ENCODE measurements around the gene NMB.

NMB gene

GRCh38 chr15:84685304-84685703, 27.3 kb upstream of the NMB start:
- no peak overlapping the region for H3K4me3 ChIP-seq (ENCODE audit: low read depth in 1 of 5, low read length in 5 of 5)
- peaks cover 0 to 6% (median 0%) of the 10 kb centered on the region in 5 donors for H3K4me1 ChIP-seq (ENCODE audit: control insufficient read depth in 5 of 5, insufficient read depth in 5 of 5, low read length in 5 of 5)
- H3K36me3 ChIP-seq (ENCODE audit: control insufficient read depth in 5 of 5, insufficient read depth in 5 of 5, low read length in 5 of 5), result peaks cover 5 to 20% (median 14%) of the 10 kb centered on the region in 5 donors
- peak overlapping the region; percentile 30 for H3K27ac ChIP-seq (ENCODE audit: low read depth, low read length)
- H3K9me3 ChIP-seq (ENCODE audit: control insufficient read depth in 5 of 5, low read length in 5 of 5), result no peaks in the 10 kb centered on the region
- no peaks in the 10 kb centered on the region for H3K27me3 ChIP-seq (ENCODE audit: control insufficient read depth in 5 of 5, insufficient read depth in 4 of 5, low read length in 5 of 5)
- peak overlapping the region in 1 of 5 donors; percentile 30 for H3K9ac ChIP-seq (ENCODE audit: low read length in 5 of 5)

GRCh38 chr15:84684092-84684491, 26.1 kb upstream of the NMB start:
- H3K36me3 ChIP-seq (ENCODE audit: control insufficient read depth in 5 of 5, insufficient read depth in 5 of 5, low read length in 5 of 5), result peaks cover 14 to 21% (median 17%) of the 10 kb centered on the region in 5 donors
- H3K9ac ChIP-seq (ENCODE audit: low read length in 5 of 5), result no peak overlapping the region
- peaks cover 0 to 6% (median 0%) of the 10 kb centered on the region in 5 donors for H3K4me1 ChIP-seq (ENCODE audit: control insufficient read depth in 5 of 5, insufficient read depth in 5 of 5, low read length in 5 of 5)

GRCh38 chr15:84681831-84682230, 23.8 kb upstream of the NMB start:
- Histone ChIP-seq H3K27ac (ENCODE audit: low read depth, low read length) (no peak overlapping the region), H3K36me3 (ENCODE audit: control insufficient read depth in 5 of 5, insufficient read depth in 5 of 5, low read length in 5 of 5) (peaks cover 11 to 22% (median 17%) of the 10 kb centered on the region in 5 donors), H3K27me3 (ENCODE audit: control insufficient read depth in 5 of 5, insufficient read depth in 4 of 5, low read length in 5 of 5) (no peaks in the 10 kb centered on the region), H3K4me1 (ENCODE audit: control insufficient read depth in 5 of 5, insufficient read depth in 5 of 5, low read length in 5 of 5) (peaks cover 0 to 6% (median 0%) of the 10 kb centered on the region in 5 donors), H3K9ac (ENCODE audit: low read length in 5 of 5) (no peak overlapping the region), H3K4me3 (ENCODE audit: low read depth in 1 of 5, low read length in 5 of 5) (no peak overlapping the region), H3K9me3 (ENCODE audit: control insufficient read depth in 5 of 5, low read length in 5 of 5) (no peaks in the 10 kb centered on the region)

More at GRCh38 chr15:84684092-84684491, 26.1 kb upstream of the NMB start:
- Histone ChIP-seq H3K9me3 (ENCODE audit: control insufficient read depth in 5 of 5, low read length in 5 of 5) (no peaks in the 10 kb centered on the region), H3K27ac (ENCODE audit: low read depth, low read length) (no peak overlapping the region), H3K4me3 (ENCODE audit: low read depth in 1 of 5, low read length in 5 of 5) (no peak overlapping the region), H3K27me3 (ENCODE audit: control insufficient read depth in 5 of 5, insufficient read depth in 4 of 5, low read length in 5 of 5) (no peaks in the 10 kb centered on the region)

- peaks cover 22 to 48% (median 34%) of the 10 kb centered on the region in 5 donors for H3K36me3 ChIP-seq (ENCODE audit: control insufficient read depth in 5 of 5, insufficient read depth in 5 of 5, low read length in 5 of 5)
- H3K9me3 ChIP-seq (ENCODE audit: control insufficient read depth in 5 of 5, low read length in 5 of 5), result no peaks in the 10 kb centered on the region
- no peaks in the 10 kb centered on the region for H3K27me3 ChIP-seq (ENCODE audit: control insufficient read depth in 5 of 5, insufficient read depth in 4 of 5, low read length in 5 of 5)
- peak overlapping the region in 2 of 5 donors; percentile 48 to 52 for H3K9ac ChIP-seq (ENCODE audit: low read length in 5 of 5)
- peak overlapping the region; percentile 33 for H3K27ac ChIP-seq (ENCODE audit: low read depth, low read length)
- no peak overlapping the region for H3K4me3 ChIP-seq (ENCODE audit: low read depth in 1 of 5, low read length in 5 of 5)
- H3K4me1 ChIP-seq (ENCODE audit: control insufficient read depth in 5 of 5, insufficient read depth in 5 of 5, low read length in 5 of 5), result peaks cover 0 to 15% (median 10%) of the 10 kb centered on the region in 5 donors
These were observed 13.2 kb upstream of the NMB start for GRCh38 chr15:84671211-84671610.

- H3K27me3 ChIP-seq (ENCODE audit: control insufficient read depth in 5 of 5, insufficient read depth in 4 of 5, low read length in 5 of 5), result no peaks in the 10 kb centered on the region
- H3K36me3 ChIP-seq (ENCODE audit: control insufficient read depth in 5 of 5, insufficient read depth in 5 of 5, low read length in 5 of 5), result peaks cover 28 to 57% (median 41%) of the 10 kb centered on the region in 5 donors
- no peak overlapping the region for H3K4me3 ChIP-seq (ENCODE audit: low read depth in 1 of 5, low read length in 5 of 5)
- H3K27ac ChIP-seq (ENCODE audit: low read depth, low read length), result no peak overlapping the region
- peaks cover 0 to 15% (median 10%) of the 10 kb centered on the region in 5 donors for H3K4me1 ChIP-seq (ENCODE audit: control insufficient read depth in 5 of 5, insufficient read depth in 5 of 5, low read length in 5 of 5)
- H3K9me3 ChIP-seq (ENCODE audit: control insufficient read depth in 5 of 5, low read length in 5 of 5), result no peaks in the 10 kb centered on the region
- no peak overlapping the region for H3K9ac ChIP-seq (ENCODE audit: low read length in 5 of 5)
These were observed 11.7 kb upstream of the NMB start for GRCh38 chr15:84669726-84670125.

GRCh38 chr15:84668221-84668982, 10.4 kb upstream of the NMB start:
- H3K27ac ChIP-seq (ENCODE audit: low read depth, low read length), result no peak overlapping the region

GRCh38 chr15:84666373-84666772, 8.4 kb upstream of the NMB start:
- H3K4me1 ChIP-seq (ENCODE audit: control insufficient read depth in 5 of 5, insufficient read depth in 5 of 5, low read length in 5 of 5), result peaks cover 0 to 21% (median 1%) of the 10 kb centered on the region in 5 donors
- H3K9me3 ChIP-seq (ENCODE audit: control insufficient read depth in 5 of 5, low read length in 5 of 5), result no peaks in the 10 kb centered on the region
- no peak overlapping the region for H3K9ac ChIP-seq (ENCODE audit: low read length in 5 of 5)
- H3K27ac ChIP-seq (ENCODE audit: low read depth, low read length), result no peak overlapping the region
- H3K27me3 ChIP-seq (ENCODE audit: control insufficient read depth in 5 of 5, insufficient read depth in 4 of 5, low read length in 5 of 5), result no peaks in the 10 kb centered on the region
- H3K36me3 ChIP-seq (ENCODE audit: control insufficient read depth in 5 of 5, insufficient read depth in 5 of 5, low read length in 5 of 5), result peaks cover 28 to 54% (median 33%) of the 10 kb centered on the region in 5 donors
- no peak overlapping the region for H3K4me3 ChIP-seq (ENCODE audit: low read depth in 1 of 5, low read length in 5 of 5)

More at GRCh38 chr15:84668221-84668982, 10.4 kb upstream of the NMB start:
- Histone ChIP-seq H3K9ac (ENCODE audit: low read length in 5 of 5) (no peak overlapping the region), H3K36me3 (ENCODE audit: control insufficient read depth in 5 of 5, insufficient read depth in 5 of 5, low read length in 5 of 5) (peaks cover 28 to 54% (median 36%) of the 10 kb centered on the region in 5 donors), H3K4me1 (ENCODE audit: control insufficient read depth in 5 of 5, insufficient read depth in 5 of 5, low read length in 5 of 5) (peaks cover 0 to 15% (median 10%) of the 10 kb centered on the region in 5 donors), H3K9me3 (ENCODE audit: control insufficient read depth in 5 of 5, low read length in 5 of 5) (no peaks in the 10 kb centered on the region), H3K27me3 (ENCODE audit: control insufficient read depth in 5 of 5, insufficient read depth in 4 of 5, low read length in 5 of 5) (no peaks in the 10 kb centered on the region), H3K4me3 (ENCODE audit: low read depth in 1 of 5, low read length in 5 of 5) (no peak overlapping the region)

- Histone ChIP-seq H3K9ac (ENCODE audit: low read length in 5 of 5) (no peak overlapping the region), H3K4me3 (ENCODE audit: low read depth in 1 of 5, low read length in 5 of 5) (no peak overlapping the region), H3K27ac (ENCODE audit: low read depth, low read length) (no peak overlapping the region), H3K4me1 (ENCODE audit: control insufficient read depth in 5 of 5, insufficient read depth in 5 of 5, low read length in 5 of 5) (peaks cover 2 to 34% (median 23%) of the 10 kb centered on the region in 5 donors), H3K27me3 (ENCODE audit: control insufficient read depth in 5 of 5, insufficient read depth in 4 of 5, low read length in 5 of 5) (no peaks in the 10 kb centered on the region), H3K9me3 (ENCODE audit: control insufficient read depth in 5 of 5, low read length in 5 of 5) (no peaks in the 10 kb centered on the region), H3K36me3 (ENCODE audit: control insufficient read depth in 5 of 5, insufficient read depth in 5 of 5, low read length in 5 of 5) (peaks cover 6 to 14% (median 11%) of the 10 kb centered on the region in 5 donors)
These were observed 3.0 kb upstream of the NMB start for GRCh38 chr15:84661001-84661400.

GRCh38 chr15:84659904-84660781, 2.1 kb upstream of the NMB start:
- Histone ChIP-seq H3K27me3 (ENCODE audit: control insufficient read depth in 5 of 5, insufficient read depth in 4 of 5, low read length in 5 of 5) (no peaks in the 10 kb centered on the region), H3K4me3 (ENCODE audit: low read depth in 1 of 5, low read length in 5 of 5) (no peak overlapping the region), H3K36me3 (ENCODE audit: control insufficient read depth in 5 of 5, insufficient read depth in 5 of 5, low read length in 5 of 5) (peaks cover 0 to 6% (median 3%) of the 10 kb centered on the region in 5 donors), H3K9ac (ENCODE audit: low read length in 5 of 5) (no peak overlapping the region), H3K4me1 (ENCODE audit: control insufficient read depth in 5 of 5, insufficient read depth in 5 of 5, low read length in 5 of 5) (peaks cover 2 to 41% (median 30%) of the 10 kb centered on the region in 5 donors), H3K27ac (ENCODE audit: low read depth, low read length) (no peak overlapping the region), H3K9me3 (ENCODE audit: control insufficient read depth in 5 of 5, low read length in 5 of 5) (no peaks in the 10 kb centered on the region)
